HG03060 (cell line): Measurements from ENCODE around the gene EVC2.

Source experiments
- ATAC-seq: cut with Tn5 transposase; IDR thresholded peaks from one replicate; pipeline ENCODE4 v1.9.1; 2021; ENCODE audit warnings: low read depth, moderate number of reproducible peaks; ENCODE audit not compliant: unreplicated experiment

EVC2 gene

DNA sequence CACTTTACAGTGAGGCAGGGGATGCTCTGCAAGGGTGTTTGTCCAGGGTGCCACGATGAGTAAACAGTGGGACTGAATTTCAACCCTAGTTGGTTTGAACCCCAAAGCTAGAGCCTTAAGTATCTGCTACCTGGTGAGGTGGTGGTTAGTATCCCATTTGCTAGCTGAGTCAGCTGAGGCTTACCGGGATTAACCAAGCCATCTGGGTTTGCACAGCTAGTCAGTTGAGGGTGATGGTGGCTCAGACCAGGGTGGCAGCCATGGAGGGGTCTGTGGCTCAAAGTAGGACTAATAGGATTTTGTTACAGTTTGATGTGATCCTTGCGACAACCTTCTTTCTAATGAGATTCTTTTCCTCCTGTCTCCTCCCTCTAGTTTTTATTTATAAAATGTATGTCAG lies 4.6 kb upstream of the EVC2 start:
- no peak for ATAC-seq

DNA sequence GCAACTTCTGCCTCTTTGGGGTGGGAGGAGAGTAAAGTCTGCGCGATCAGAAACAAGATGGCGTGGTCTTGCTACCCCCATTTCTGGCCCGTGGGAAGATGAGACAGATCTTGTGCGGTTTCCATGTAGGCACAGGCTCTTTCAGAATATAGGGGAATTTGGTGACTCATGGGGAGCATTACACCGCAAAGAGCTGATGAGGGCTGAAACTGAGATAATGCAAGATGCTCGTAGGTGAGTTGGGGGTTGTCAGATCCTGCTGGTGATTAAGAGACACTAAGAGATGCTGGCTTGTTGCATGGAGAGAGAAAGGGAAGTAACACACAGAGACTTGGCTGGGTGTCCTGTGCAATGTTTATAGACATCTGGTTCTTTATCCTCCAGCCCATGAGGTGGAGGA lies 4.2 kb upstream of the EVC2 start:
- peak; percentile 42 for ATAC-seq

DNA sequence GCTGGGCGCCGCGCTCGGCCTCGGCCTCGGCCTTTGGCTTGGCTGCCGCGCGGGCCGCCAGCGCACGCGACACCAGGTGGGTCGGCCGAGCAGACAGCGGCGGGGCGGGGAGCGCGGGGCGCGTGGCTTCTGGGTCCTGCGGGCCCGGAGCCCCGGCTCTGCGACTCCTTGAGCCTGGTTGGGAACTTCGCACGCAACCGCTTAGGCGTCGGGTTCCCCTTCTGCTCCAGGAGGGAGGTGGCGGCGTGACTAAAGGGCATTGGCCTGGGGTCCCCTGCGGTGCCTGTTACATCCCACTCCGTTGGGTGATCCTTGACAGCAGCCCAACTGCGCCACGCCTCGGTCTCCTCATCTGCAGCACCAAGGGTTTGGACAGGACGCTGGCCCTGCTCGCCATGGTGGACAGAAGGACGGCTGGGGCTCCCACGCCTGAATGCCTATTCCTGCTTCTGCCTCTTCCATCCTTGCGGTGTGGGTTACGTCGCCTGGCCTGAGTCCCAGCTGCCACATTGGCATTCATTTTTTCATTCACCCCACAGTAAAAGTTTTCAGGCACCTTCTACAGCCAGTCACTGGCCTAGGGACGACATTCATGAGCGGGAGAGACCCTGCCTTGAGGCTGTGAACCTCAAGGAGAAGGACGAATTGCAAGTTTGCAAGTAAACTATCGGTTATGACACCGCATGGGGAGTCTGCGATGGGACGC lies 3.3 kb upstream of the EVC2 start:
- ATAC-seq: no peak

DNA sequence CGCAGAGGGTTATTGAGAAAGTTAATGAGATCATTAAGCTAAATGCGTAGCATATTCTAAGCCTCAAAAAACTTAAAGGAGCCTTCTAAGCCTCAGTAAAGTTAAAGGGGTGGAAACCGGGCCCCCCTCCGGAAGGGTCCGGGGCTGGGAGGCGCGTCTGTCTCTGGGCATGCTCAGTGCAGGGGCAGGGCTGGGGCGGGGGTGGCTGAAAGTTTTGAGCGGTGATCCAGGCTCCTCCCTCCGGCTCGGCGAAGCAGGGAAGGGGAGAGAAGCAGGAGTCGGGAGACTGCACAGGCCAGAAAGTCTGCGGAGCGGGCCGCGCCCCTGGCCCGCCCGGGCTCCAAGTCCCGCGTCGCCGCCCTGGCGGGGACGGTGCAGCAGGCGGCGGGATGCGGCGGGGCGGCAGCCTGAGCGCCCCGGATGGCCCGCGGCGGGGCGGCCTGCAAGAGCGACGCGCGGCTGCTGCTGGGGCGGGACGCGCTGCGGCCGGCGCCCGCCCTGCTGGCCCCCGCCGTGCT lies 2.7 kb upstream of the EVC2 start, which contains the start of gene EVC:
TSS of gene EVC (plus strand) at position 241 of the 518 bp plus-strand sequence. CDS start at position 421, 180 bp downstream.
- ATAC-seq: no peak

DNA sequence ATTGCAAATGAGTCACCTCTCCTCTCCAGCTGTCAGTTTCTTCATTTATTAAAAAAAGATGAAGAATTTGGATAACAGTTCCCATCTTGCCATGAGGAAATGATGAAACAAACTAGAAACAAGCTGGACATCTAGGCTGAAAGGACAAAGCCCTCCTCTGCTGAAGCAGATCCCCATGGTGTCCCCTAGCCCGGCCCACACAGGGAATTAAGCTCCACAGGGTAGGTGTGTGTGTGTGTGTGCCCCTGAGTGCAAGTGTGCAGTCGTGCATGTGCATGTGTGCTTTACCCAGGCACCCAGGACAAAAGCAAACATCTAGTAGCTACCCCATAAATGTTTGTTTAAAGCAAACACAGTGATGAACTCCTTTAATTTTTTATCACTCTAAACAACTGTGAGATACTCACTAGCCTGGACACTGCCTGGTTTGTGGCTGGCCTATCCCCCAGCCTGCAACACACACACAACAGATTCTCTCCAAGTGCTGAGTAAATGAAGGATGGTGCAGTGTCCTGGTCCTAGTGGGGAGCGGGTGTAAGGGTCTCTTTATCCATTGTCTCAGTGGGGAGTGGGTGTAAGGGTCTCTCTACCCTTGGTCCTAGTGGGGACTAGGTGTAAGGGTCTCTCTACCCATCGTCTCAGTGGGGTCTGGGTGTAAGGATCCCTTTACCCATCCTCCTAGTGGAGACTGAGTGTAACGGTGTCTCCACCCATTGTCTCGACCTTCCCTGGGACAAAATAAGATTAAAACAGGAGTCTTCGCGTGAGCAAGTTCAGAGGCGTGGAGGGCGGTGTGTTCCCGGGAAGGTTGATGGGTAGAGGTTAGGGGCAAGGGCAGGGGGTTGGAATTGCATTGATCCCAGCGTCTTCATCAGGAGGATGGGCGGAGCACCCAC lies 2.0 kb upstream of the EVC2 start:
- no peak for ATAC-seq

DNA sequence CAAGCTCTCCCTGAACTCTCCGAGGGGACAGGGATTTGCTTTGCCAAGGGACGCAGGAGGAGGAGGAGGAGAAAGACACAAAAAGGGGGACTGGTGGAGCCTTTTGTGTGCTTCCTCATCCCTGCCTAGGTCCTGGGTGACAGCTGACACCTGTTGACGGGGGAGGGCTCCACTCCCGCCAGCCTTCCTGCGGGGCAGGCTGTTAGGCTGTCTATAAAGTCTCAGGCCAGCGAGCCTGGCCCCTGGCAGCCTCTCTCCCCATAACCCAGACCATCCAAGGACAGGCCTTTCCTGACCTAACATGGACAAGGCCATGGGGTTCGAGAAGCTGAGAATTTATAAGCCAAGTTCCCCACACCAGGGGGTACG lies 832 bp upstream of the EVC2 start:
- ATAC-seq: no peak

DNA sequence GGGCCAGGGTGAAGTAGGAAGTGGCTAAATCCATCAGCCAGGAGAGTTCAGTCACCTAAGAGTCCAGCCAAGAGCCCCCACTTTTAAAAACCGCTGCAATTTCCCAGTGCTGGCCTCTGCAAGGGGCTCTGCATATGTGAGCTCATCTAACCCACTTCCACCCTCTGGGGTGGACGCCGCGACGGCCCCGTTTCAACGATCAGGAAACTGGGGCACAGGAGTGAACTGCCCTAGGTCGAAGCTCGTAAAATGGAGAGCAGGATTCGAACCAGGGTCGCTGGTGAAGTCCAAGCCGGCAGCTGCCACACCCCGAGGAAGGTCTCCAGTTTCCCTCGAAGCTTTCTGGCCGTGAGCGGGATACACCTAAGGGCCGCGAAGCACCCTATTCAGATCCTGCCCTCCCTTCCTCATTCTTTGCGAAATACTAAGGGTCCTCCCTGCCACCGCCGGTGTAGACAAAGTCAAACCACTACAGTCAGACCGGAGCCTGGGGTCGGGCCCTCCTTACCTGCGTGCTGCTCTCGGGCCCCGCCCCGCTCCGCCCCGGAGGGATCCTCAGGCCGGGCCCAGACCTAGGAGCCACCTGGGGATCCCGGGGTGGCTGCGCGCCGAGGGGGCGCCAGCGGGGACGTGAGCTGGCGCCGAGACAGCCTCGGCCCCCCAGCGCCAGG lies 446 bp downstream of the EVC2 start:
- ATAC-seq: no peak

DNA sequence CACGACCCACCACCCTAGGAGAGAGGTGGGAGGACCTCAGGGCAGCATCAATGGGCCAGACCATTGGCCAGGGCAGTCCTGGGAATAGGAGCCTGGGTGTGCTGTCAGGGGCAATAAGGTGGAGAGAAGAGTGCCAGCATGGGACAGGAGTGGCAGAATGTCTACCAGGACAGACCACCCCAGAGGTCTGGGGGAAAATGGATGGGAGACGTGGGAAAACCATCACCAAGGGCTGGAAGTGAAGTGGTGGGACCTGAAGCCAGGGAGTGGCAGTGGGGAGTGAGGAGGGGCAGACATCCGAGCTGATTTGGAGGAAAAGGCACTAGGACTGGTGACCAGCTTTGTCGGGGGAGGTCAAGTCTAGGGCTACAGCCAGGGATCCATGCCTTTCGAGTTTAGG lies 993 bp downstream of the EVC2 start:
- no peak for ATAC-seq

DNA sequence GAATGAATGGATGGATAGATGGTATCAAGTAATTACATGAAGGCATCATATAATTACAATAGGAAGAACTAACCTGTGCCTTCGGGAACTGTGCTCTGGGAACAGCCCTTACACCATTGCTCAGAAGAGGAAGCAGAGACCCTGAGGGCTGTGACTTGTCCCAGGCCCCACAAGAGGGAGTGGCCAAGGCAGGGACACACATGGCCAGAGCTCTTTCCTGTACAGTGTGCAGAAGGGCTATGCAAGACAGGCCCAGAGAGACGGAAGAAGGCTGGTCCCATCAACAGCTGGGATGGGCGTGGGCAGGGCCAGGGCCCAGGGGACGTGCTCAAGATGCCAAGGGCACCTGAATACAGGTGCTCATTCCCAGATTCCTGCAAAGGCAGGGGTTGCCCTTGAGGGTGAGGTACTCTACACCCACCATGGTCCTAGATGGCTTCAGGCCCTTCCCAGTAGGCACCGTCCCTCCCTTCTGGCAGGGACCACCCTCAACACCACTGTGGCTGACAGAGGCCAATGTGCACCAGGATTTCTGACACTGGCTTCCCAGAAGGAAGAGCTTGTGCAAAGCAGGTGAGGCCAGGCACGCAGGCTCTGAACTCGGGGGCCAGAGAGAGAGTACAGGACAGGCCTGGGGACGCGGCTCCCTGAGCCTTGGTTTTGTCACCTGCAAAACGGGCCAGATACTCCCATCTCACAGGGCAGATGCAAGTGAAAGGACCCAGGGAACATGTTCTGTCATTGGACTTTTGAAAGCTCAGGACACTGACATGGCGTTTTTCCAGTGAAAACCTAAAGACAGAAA lies 1.7 kb downstream of the EVC2 start:
- no peak for ATAC-seq

DNA sequence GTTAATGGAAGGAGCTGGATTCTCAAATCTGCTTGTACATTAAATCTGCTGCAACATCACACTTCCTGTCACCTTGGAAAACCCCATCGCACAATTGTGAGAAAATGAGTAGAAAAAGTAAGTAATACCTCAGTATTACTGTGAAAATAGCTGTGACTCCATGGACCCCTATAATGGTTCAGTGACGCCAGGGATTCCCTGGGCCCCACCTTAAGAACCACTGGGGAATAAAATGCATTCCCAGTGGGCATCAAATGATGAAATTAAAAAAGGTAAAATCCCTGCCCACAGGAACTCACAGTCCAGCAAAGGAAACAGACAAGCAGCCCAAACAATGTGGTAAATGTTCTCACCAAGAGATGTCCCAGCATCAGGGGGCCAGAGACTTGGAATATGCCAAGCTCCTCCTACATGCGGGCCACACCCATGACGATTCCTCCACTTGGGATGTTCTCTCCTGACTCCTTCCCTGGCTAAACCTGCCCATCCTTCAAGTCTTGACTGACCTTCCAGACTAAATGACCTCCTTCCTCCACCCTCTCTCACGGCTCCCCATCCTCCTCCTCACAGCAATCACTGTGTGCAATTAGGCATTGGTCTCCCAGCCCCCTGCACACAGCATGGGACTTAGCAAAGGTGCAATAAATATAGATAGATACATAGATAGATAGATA lies 2.6 kb downstream of the EVC2 start:
- no peak for ATAC-seq

DNA sequence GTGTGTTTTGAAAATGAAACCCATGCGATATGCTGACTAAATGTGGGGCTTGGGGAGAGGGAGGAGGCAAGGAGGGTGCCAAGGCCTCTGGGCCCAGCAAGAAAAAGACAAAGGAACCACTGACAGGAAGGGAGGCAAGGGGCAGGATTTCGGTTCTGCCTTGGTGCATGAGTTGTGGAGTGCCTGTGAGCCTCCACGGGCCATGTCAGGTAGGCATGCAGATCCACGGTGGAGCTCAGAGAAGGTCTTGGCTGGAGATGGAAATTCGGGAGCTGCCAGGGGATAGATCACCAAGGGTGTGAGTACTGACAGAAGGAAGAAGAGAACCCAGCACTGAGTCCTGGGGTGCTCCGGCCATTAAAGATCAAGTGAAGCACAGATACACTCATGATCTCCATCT lies 4.1 kb downstream of the EVC2 start:
- no peak for ATAC-seq

DNA sequence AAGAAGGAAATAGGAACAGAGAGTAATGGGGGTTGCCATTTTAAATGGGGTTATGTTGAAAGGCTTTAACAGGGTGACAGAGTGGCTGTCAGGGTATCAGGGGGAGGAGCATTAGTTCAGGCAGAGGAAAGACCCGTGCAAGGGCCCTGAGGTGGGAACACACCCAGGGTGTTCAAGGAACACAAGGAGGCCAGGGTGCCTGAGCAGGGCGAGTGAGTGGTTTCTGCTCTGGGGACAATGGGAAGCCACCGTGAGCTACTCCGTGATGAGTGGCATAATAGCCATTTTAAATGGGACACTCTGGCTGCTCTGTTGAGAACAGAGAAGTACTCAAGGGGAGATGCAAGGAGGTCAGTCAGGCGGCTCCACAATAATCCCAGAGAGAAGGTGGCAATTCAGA lies 4.5 kb downstream of the EVC2 start:
- no peak for ATAC-seq

DNA sequence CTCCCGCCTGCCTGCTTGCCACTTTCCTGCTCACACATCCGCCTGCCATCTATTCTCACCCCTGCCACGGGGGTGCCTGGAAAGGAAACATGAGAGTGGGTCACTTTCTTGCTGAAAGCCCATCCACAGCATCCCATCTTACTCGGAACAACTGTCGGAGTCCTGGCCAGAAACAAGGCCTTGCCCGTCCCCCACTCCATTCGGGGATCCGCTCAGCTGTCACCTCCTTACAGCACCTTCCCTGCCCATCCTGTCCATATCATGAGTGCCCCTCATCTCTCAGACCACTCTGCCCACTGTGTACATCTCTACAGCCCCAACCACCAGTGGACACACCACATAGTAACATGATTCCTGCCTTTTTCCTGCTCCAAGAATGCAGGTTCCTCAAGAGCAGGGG lies 6.4 kb downstream of the EVC2 start:
- no peak for ATAC-seq

DNA sequence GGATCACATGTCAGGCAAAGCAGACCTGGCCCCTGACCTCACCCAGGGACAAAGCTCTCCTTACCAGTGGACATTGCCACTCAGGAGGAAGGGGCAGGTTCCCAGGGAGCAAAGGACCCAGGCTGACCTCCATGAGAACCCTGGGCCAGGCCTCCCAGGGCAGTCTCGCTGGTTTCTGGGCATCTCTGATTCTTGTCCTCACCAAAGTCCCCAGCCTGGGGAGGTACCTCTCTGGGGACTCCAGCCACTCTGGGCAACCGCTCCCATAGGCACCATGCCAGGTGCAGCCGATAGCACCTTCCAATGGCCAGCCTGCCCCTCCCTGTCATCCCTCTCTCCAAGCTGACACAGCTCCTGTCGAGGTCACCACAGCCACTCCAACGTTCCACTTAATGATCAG lies 7.9 kb downstream of the EVC2 start:
- no peak for ATAC-seq

DNA sequence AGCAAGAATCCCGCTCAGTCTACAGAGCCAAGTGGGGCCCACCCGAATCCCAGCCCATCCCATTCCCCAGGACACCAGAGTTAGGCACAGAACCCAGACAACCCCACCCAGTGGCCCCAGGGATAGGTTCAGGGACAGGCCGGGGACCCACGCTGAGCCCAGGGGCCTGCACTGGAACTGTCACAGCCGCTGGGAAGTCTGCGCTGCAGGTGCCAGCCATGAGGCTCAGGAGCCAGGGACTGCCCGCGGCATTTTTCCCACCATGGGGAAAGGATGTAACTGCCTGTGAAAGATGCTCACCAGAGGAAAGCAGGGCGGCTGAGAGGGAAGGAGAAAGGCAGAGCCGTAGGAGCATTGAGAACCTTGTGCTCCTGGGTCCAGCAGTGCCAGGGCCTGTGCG lies 12.0 kb downstream of the EVC2 start:
- ATAC-seq: no peak

DNA sequence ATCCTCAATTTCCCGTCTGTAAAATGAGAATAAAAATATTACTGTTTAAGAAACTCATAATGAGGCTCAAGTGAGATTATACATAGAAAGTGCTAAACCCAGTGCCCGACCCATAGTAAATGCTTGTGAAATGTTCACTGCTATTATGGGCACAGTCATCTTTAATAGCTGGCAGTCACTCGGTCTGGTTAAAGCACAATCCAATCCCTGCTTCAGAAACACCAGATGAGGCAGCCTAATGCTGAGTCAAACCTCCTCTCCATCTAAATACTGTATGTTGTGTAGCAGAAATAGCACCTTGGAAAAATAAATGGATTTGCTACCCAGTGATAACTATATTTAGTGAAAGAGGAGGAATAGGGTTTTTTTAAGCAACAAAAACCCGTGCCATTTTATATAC lies 14.5 kb downstream of the EVC2 start:
- ATAC-seq: no peak

DNA sequence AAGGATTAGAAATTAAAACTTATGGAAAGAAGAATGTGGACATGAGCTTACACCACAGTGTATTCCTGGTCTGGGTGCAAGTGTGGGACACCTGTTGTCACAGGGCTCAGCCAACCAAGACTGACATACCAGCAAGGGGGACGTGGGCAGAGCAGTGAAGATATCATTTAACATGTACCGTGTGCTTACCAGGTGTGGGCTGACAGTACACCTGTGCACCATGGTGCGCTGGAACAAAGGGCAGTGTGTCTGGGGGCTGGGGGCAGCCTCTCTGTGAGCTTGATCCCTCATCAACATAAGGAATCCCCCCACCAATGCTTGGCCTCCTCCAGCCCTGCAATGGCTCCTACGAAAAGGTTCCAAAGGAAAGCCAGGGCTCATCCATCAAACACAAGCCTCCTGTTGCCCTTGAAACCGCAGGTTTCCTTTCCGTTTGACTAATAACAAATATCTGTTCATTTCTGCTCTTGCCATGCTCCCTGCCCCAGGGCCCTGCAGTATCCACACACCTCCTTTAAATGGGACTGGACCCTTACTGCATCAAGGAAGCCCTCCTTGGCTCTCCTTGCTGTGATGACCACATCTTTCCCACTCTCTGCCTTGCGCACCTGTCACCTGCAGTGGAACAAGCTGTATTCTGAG lies 16.7 kb downstream of the EVC2 start:
- no peak for ATAC-seq

DNA sequence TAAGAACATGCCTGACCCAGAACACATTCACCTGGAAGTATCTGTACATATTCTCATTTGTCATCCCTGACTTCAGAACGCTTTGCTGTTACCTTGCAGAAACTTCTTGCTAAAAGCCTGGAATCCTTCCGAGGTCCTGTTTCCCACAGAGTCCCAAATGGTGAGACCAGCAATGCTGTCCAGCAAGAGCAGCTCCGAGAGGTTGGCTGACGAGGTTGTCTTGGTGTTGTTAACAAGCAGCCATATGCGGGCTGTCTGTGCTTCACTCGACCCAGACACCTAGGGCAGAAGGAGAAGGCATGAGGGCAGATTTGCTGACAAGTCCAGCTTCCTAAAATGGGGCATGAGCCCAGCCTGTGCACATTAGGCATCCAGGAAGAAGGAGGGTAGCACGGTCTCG lies 19.3 kb downstream of the EVC2 start:
- no peak for ATAC-seq

DNA sequence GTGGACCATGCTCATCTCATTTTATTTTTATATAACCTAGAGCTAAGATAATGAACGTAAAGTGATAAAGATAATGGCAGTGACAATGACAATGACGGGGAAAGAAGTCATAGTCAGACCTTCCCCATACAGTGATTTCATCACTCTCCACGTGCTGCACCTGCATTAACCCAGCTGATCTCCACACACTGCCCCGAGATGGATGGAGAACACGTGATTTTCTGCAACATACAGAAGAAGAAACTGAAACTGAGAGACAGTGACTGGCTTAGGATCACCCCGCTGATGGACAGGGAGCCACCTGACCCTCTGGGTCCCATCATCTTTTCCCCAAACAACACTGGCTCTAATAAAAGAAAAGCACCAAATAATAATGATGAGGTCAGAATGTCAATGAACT lies 22.0 kb downstream of the EVC2 start:
- no peak for ATAC-seq
